Dermis blood vessel endothelial cell (primary cell): Measurements from ENCODE around the gene SOS1. TPM values are rescaled to one million over a fixed set of nuclear protein-coding genes. Genes with fewer than 3 reads are reported as not detected.

Experiments
- total RNA-seq: library from RNA; depleted of rRNA; stranded (reverse); fragments of >200 nt; gene quantifications from 2 replicates; pipeline ENCODE4 v1.2.3, GENCODE V29; 2014

The SOS1 gene
- total RNA-seq, 1 donor from 2014 or later = 13.1 TPM

Other genes starting within 250 kb of the SOS1 start
- 25.2 and 29.7 TPM in 2 replicates for gene DHX57, start 245.1 kb downstream of the SOS1 start, total RNA-seq
- 8.7 and 9.7 TPM in 2 replicates for gene MORN2, start 245.1 kb downstream of the SOS1 start, total RNA-seq
- gene ARHGEF33, start 231.2 kb downstream of the SOS1 start, total RNA-seq = 0.14 and 0.34 TPM in 2 replicates
- 0.51 and 0.98 TPM in 2 replicates for gene CDKL4, start 122.9 kb upstream of the SOS1 start, total RNA-seq